GM19025 (cell line): Measurements from ENCODE around the gene HTD2.

ENCODE experiments used
- ATAC-seq: cut with Tn5 transposase; IDR thresholded peaks from one replicate; pipeline ENCODE4 v1.9.1; 2021; ENCODE audit warnings: mild to moderate bottlenecking, low read depth, moderate library complexity; ENCODE audit not compliant: unreplicated experiment

HTD2 gene

GRCh38 chr3:58353722-58354553 is 47.6 kb downstream of the HTD2 start:
- ATAC-seq, result no peak

GRCh38 chr3:58355179-58355578 is 48.9 kb downstream of the HTD2 start:
- ATAC-seq, result no peak

GRCh38 chr3:58356054-58356453 is 49.7 kb downstream of the HTD2 start:
- ATAC-seq, result no peak

- no peak for ATAC-seq
These were observed 51.1 kb downstream of the HTD2 start for GRCh38 chr3:58357402-58357801.

GRCh38 chr3:58358092-58358491 is 51.8 kb downstream of the HTD2 start:
- no peak for ATAC-seq

GRCh38 chr3:58358808-58359207 is 52.5 kb downstream of the HTD2 start:
- no peak for ATAC-seq

GRCh38 chr3:58359621-58360020 is 53.3 kb downstream of the HTD2 start:
- no peak for ATAC-seq

- ATAC-seq, result no peak
These were observed 55.5 kb downstream of the HTD2 start for GRCh38 chr3:58361866-58362265.

- ATAC-seq, result no peak
These were observed 60.4 kb downstream of the HTD2 start for GRCh38 chr3:58366699-58367098.

GRCh38 chr3:58369038-58369437 is 62.7 kb downstream of the HTD2 start:
- no peak for ATAC-seq
